ENCODE measurements around the gene STIMATE. TPM values are rescaled to one million over a fixed set of nuclear protein-coding genes. Genes with fewer than 3 reads are reported as not detected.
A peak's percentile ranks its signal among the peaks of the same experiment; 100 is the strongest.

The STIMATE gene
- total and polyA plus RNA-seq, 9 of the 15 experiments (the other 6 are each of a cell fraction or from before 2014, with no cell fraction given), result 0.14 to 7.7 (median 4.9) TPM

DNA sequence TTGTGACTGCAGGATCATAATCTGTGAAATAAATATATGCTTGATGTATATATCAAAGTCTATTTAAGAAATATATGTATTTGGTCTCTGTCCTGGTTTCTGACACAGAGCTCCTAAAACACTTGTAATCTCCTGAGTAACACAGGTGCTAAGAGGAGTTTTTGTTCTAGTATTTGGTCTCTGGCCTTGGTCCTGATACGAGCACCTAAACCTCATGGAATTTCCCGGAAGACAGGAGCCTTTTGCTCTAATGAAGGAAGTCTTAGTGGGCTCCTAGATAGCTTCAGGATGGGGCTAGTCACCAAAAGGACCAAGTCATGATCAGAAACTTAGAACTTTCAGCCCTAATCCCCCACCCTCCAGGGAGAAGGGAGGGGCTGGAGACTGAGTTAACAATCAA is 43.3 kb downstream of the STIMATE start (continued):
- TF ChIP-seq SIX5 (IDR thresholded peaks at IDR 0.05; ENCODE audit: borderline replicate concordance in 1 of 2, insufficient read depth in 1 of 2, low read depth in 1 of 2, low read length in 2 of 2) (no peak), XRCC5 (IDR thresholded peaks at IDR 0.05; ENCODE audit: low read depth, low read length) (no peak), ZNF445 (CRISPR knock-in tag; IDR thresholded peaks at IDR 0.05; ENCODE audit: low read depth) (no peak), XRCC4 (IDR thresholded peaks at IDR 0.05; ENCODE audit: extremely low read depth, insufficient read depth, insufficient read length) (no peak), ZNF146 (CRISPR knock-in tag; IDR thresholded peaks at IDR 0.05; ENCODE audit: unreplicated experiment) (no peak)

- POLR2A ChIA-PET, result no interaction called here
Observed at GRCh38 chr3:52852419-52852818, 44.9 kb downstream of the STIMATE start.

More at GRCh38 chr3:52852419-52852818, 44.9 kb downstream of the STIMATE start:
- in situ Hi-C loops (cut with MboI), result no loop called here
- Histone ChIP-seq H2AFZ (ENCODE audit: low read depth, low read length) (no peak overlapping the region), H3K9me3 (replicated peaks; ENCODE audit: control insufficient read depth, insufficient read depth, low read depth, low read length) (no peaks in the 10 kb centered on the region), H3K9ac (ENCODE audit: insufficient read depth in 1 of 2, low read depth in 2 of 2, low read length in 2 of 2) (no peak overlapping the region), H4K20me1 (replicated peaks; ENCODE audit: control insufficient read depth, insufficient read depth, low read length) (0 out of 2 replicates have a peak, but pooled peaks cover 7% of the 10 kb centered on the region), H3K79me2 (ENCODE audit: control insufficient read depth, insufficient read depth, low read length) (no peaks in the 10 kb centered on the region), H3K36me3 (ENCODE audit: control insufficient read depth, insufficient read depth, low read length) (peaks cover 6% of the 10 kb centered on the region; the same call in 1 of the 3 replicates), H3K4me3 (no peak overlapping the region), H3K4me1 (replicated peaks in 1 of 2; ENCODE audit: control insufficient read depth in 2 of 2, insufficient read depth in 2 of 2, low read length in 2 of 2) (no peaks in the 10 kb centered on the region; a peak in 1 of 5 replicates), H3K27ac (ENCODE audit: extremely low read depth, low read depth, low read length) (no peak overlapping the region), H3K4me2 (ENCODE audit: insufficient read depth, low read length) (no peak overlapping the region), H3K9me1 (ENCODE audit: control insufficient read depth, insufficient read depth, low read length) (no peaks in the 10 kb centered on the region), H3K27me3 (ENCODE audit: control insufficient read depth in 2 of 2, insufficient read depth in 2 of 2, low read length in 2 of 2) (no peaks in the 10 kb centered on the region)
- ATAC-seq (no peak), FAIRE-seq (no peak), DNase-seq (ENCODE audit: extremely low read depth in 1 of 4, low spot score in 3 of 4) (no peak)
- TF ChIP-seq, protein P1, sequence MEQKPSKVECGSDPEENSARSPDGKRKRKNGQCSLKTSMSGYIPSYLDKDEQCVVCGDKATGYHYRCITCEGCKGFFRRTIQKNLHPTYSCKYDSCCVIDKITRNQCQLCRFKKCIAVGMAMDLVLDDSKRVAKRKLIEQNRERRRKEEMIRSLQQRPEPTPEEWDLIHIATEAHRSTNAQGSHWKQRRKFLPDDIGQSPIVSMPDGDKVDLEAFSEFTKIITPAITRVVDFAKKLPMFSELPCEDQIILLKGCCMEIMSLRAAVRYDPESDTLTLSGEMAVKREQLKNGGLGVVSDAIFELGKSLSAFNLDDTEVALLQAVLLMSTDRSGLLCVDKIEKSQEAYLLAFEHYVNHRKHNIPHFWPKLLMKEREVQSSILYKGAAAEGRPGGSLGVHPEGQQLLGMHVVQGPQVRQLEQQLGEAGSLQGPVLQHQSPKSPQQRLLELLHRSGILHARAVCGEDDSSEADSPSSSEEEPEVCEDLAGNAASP (IDR thresholded peaks at IDR 0.05), result no peak
- TF ChIP-seq, protein P2, sequence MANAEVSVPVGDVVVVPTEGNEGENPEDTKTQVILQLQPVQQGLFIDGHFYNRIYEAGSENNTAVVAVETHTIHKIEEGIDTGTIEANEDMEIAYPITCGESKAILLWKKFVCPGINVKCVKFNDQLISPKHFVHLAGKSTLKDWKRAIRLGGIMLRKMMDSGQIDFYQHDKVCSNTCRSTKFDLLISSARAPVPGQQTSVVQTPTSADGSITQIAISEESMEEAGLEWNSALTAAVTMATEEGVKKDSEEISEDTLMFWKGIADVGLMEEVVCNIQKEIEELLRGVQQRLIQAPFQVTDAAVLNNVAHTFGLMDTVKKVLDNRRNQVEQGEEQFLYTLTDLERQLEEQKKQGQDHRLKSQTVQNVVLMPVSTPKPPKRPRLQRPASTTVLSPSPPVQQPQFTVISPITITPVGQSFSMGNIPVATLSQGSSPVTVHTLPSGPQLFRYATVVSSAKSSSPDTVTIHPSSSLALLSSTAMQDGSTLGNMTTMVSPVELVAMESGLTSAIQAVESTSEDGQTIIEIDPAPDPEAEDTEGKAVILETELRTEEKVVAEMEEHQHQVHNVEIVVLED (CRISPR knock-in tag; IDR thresholded peaks at IDR 0.05), result no peak
- TF ChIP-seq MYC (IDR thresholded peaks at IDR 0.05; ENCODE audit: low read depth, low read length) (no peak), MYC (CRISPR knock-in tag; IDR thresholded peaks at IDR 0.05; ENCODE audit: borderline replicate concordance, low read depth) (no peak), HSF4 (CRISPR knock-in tag; IDR thresholded peaks at IDR 0.05; ENCODE audit: borderline replicate concordance) (no peak), ZNF263 (CRISPR knock-in tag; IDR thresholded peaks at IDR 0.05; ENCODE audit: borderline replicate concordance) (peak; percentile 23; the same call in 1 of the 2 replicates), LEF1 (IDR thresholded peaks at IDR 0.05) (no peak), SMC3 (conservative IDR thresholded peaks at IDR 0.05; ENCODE audit: insufficient read depth, low read depth, low read length) (no peak)
- TF ChIP-seq, protein P3, sequence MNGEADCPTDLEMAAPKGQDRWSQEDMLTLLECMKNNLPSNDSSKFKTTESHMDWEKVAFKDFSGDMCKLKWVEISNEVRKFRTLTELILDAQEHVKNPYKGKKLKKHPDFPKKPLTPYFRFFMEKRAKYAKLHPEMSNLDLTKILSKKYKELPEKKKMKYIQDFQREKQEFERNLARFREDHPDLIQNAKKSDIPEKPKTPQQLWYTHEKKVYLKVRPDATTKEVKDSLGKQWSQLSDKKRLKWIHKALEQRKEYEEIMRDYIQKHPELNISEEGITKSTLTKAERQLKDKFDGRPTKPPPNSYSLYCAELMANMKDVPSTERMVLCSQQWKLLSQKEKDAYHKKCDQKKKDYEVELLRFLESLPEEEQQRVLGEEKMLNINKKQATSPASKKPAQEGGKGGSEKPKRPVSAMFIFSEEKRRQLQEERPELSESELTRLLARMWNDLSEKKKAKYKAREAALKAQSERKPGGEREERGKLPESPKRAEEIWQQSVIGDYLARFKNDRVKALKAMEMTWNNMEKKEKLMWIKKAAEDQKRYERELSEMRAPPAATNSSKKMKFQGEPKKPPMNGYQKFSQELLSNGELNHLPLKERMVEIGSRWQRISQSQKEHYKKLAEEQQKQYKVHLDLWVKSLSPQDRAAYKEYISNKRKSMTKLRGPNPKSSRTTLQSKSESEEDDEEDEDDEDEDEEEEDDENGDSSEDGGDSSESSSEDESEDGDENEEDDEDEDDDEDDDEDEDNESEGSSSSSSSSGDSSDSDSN (IDR thresholded peaks at IDR 0.05; ENCODE audit: borderline replicate concordance in 1 of 2, low read depth in 2 of 2, low read length in 2 of 2), result no peak
- intact Hi-C loops (cut with micrococcal nuclease), result loop anchor here (5.0 kb wide), 1 partner anchor 260 kb away; no protein-coding TSS in a partner anchor
- 30% methylated on average over 1 of the region's 2 CpGs for WGBS (ENCODE audit: insufficient coverage, low coverage, missing lambda C conversion rate)
- no TSS peak for BruUV-seq (replicated peaks)
- CTCF ChIA-PET (ENCODE audit: low intra/inter-chr PET ratio), result interaction anchor here (1.0 kb wide), 1 partner anchor 220 kb away, joined by 3 read pairs; no protein-coding TSS in a partner anchor

All from K562 (cell line).